ENCODE measurements around the gene FASTKD1. TPM values are rescaled to one million over a fixed set of nuclear protein-coding genes. Genes with fewer than 3 reads are reported as not detected.
"Not testable (repeated sequence)": the region's sequence is repeated elsewhere in the genome, so short reads cannot be mapped to it uniquely, and the experiment has no call there.

The FASTKD1 gene
- polyA plus RNA-seq, 1 of the 3 experiments (the other 2 are of a cell fraction): 8.7 TPM

- no peak for TF ChIP-seq TAF1 (IDR thresholded peaks at IDR 0.05; ENCODE audit: borderline replicate concordance, low read depth, low read length)
- no peak for TF ChIP-seq NRF1 (IDR thresholded peaks at IDR 0.05; ENCODE audit: low read depth, low read length)
- TF ChIP-seq MEF2A (IDR thresholded peaks at IDR 0.05; ENCODE audit: borderline replicate concordance, low read depth): no peak
- TF ChIP-seq CHD2 (IDR thresholded peaks at IDR 0.05; ENCODE audit: low read length, partially characterized antibody): no peak
- TF ChIP-seq RCOR1 (IDR thresholded peaks at IDR 0.05; ENCODE audit: low read length): no peak
- H3K79me2 ChIP-seq (ENCODE audit: insufficient read depth): no peaks in the 10 kb centered on the region
- no peaks in the 10 kb centered on the region for H3K27me3 ChIP-seq (ENCODE audit: insufficient read depth)
- CTCF ChIA-PET: no interaction called here
- POLR2A ChIA-PET: no interaction called here
- H3K4me2 ChIP-seq: no peak overlapping the region
- 90% methylated on average over 2 of the region's 2 CpGs for WGBS (ENCODE audit: low lambda C conversion rate)
- no peak overlapping the region for H2AFZ ChIP-seq (ENCODE audit: low read depth)
- H4K20me1 ChIP-seq (ENCODE audit: insufficient read depth): no peaks in the 10 kb centered on the region
- no peak overlapping the region for H3K27ac ChIP-seq (ENCODE audit: low read depth in 2 of 2, low read length in 1 of 2)
- no peaks in the 10 kb centered on the region for H3F3A ChIP-seq (replicated peaks; ENCODE audit: insufficient read depth)
- H3K9me2 ChIP-seq: no peaks in the 10 kb centered on the region
- no peaks in the 10 kb centered on the region for H3K9me3 ChIP-seq
- no peak overlapping the region for H3K9ac ChIP-seq
- DNase-seq: no peak
- H3K4me3 ChIP-seq (ENCODE audit: low read depth in 2 of 2, low read length in 1 of 2): no peak overlapping the region
- H3K36me3 ChIP-seq (replicated peaks in 1 of 2; ENCODE audit: control insufficient read depth in 1 of 2, insufficient read depth in 2 of 2, low read length in 1 of 2): peaks cover 17 to 36% of the 10 kb centered on the region in 2 experiments
- no peaks in the 10 kb centered on the region for H3K4me1 ChIP-seq (ENCODE audit: control insufficient read depth in 1 of 2, insufficient read depth in 2 of 2, low read depth in 1 of 2, low read length in 1 of 2)
Observed at GRCh38 chr2:169546756-169547155, 26.9 kb downstream of the FASTKD1 start.

- Histone ChIP-seq H2AFZ (ENCODE audit: low read depth) (no peak overlapping the region), H3K36me3 (replicated peaks in 1 of 2; ENCODE audit: control insufficient read depth in 1 of 2, insufficient read depth in 2 of 2, low read length in 1 of 2) (peaks cover 16 to 37% of the 10 kb centered on the region in 2 experiments), H4K20me1 (ENCODE audit: insufficient read depth) (no peaks in the 10 kb centered on the region), H3K4me3 (ENCODE audit: low read depth in 2 of 2, low read length in 1 of 2) (no peak overlapping the region), H3K9ac (no peak overlapping the region), H3K27ac (ENCODE audit: low read depth in 2 of 2, low read length in 1 of 2) (no peak overlapping the region), H3K27me3 (ENCODE audit: insufficient read depth) (no peaks in the 10 kb centered on the region), H3K9me2 (no peaks in the 10 kb centered on the region), H3K4me1 (ENCODE audit: control insufficient read depth in 1 of 2, insufficient read depth in 2 of 2, low read depth in 1 of 2, low read length in 1 of 2) (no peaks in the 10 kb centered on the region; a peak in 1 of 4 replicates), H3K4me2 (no peak overlapping the region), H3K9me3 (no peaks in the 10 kb centered on the region), H3K79me2 (ENCODE audit: insufficient read depth) (no peaks in the 10 kb centered on the region), H3F3A (replicated peaks; ENCODE audit: insufficient read depth) (no peaks in the 10 kb centered on the region)
- TF ChIP-seq TAF1 (IDR thresholded peaks at IDR 0.05; ENCODE audit: borderline replicate concordance, low read depth, low read length) (no peak), SIN3A (IDR thresholded peaks at IDR 0.05; ENCODE audit: borderline replicate concordance, low read depth, low read length) (no peak)
- CTCF ChIA-PET: no interaction called here
- DNase-seq: no peak
- WGBS (ENCODE audit: low lambda C conversion rate): 95% methylated on average over 3 of the region's 3 CpGs
- POLR2A ChIA-PET: no interaction called here
Observed at GRCh38 chr2:169542433-169542832, 31.2 kb downstream of the FASTKD1 start.

- no peaks in the 10 kb centered on the region for H4K20me1 ChIP-seq (ENCODE audit: insufficient read depth)
- H3K27ac ChIP-seq (ENCODE audit: low read depth in 2 of 2, low read length in 1 of 2): no peak overlapping the region
- no peaks in the 10 kb centered on the region for H3K9me3 ChIP-seq
- peaks cover 14 to 46% of the 10 kb centered on the region in 2 experiments for H3K36me3 ChIP-seq (replicated peaks in 1 of 2; ENCODE audit: control insufficient read depth in 1 of 2, insufficient read depth in 2 of 2, low read length in 1 of 2)
- DNase-seq: no peak
- H3K79me2 ChIP-seq (ENCODE audit: insufficient read depth): no peaks in the 10 kb centered on the region
- no peak overlapping the region for H3K4me2 ChIP-seq
- TF ChIP-seq USF1 (IDR thresholded peaks at IDR 0.05; ENCODE audit: borderline replicate concordance, low read depth) (no peak), MAX (IDR thresholded peaks at IDR 0.05; ENCODE audit: low read depth) (no peak), GABPA (IDR thresholded peaks at IDR 0.05; ENCODE audit: low read depth) (no peak), FOXM1 (IDR thresholded peaks at IDR 0.05; ENCODE audit: low read depth) (no peak), NRF1 (IDR thresholded peaks at IDR 0.05; ENCODE audit: low read depth, low read length) (no peak), PBX3 (IDR thresholded peaks at IDR 0.05) (no peak), TCF12 (IDR thresholded peaks at IDR 0.05) (no peak), JUND (IDR thresholded peaks at IDR 0.05) (no peak), YY1 (IDR thresholded peaks at IDR 0.05; ENCODE audit: low read depth) (no peak)
- 88% methylated on average over 2 of the region's 2 CpGs for whole genome bisulfite sequencing (ENCODE audit: low lambda C conversion rate)
- H3K9ac ChIP-seq: no peak overlapping the region
- H3K9me2 ChIP-seq: no peaks in the 10 kb centered on the region
- H3K4me3 ChIP-seq (ENCODE audit: low read depth in 2 of 2, low read length in 1 of 2): no peak overlapping the region
- H3F3A ChIP-seq (replicated peaks; ENCODE audit: insufficient read depth): no peaks in the 10 kb centered on the region
- ChIA-PET CTCF (no interaction called here), POLR2A (no interaction called here)
- H3K27me3 ChIP-seq (ENCODE audit: insufficient read depth): no peaks in the 10 kb centered on the region
- no peak overlapping the region for H2AFZ ChIP-seq (ENCODE audit: low read depth)
- H3K4me1 ChIP-seq (ENCODE audit: control insufficient read depth in 1 of 2, insufficient read depth in 2 of 2, low read depth in 1 of 2, low read length in 1 of 2): no peaks in the 10 kb centered on the region; a peak in 1 of 4 replicates
Observed at GRCh38 chr2:169540146-169540545, 33.5 kb downstream of the FASTKD1 start.

GRCh38 chr2:169539460-169539859 is 34.2 kb downstream of the FASTKD1 start:
- H3K9ac ChIP-seq; POLR2A ChIA-PET; H3F3A ChIP-seq (replicated peaks; ENCODE audit: insufficient read depth); H3K4me1 ChIP-seq (ENCODE audit: control insufficient read depth in 1 of 2, insufficient read depth in 2 of 2, low read depth in 1 of 2, low read length in 1 of 2); H3K9me2 ChIP-seq; H3K79me2 ChIP-seq (ENCODE audit: insufficient read depth); CTCF ChIA-PET; DNase-seq; H3K9me3 ChIP-seq; H3K27me3 ChIP-seq (ENCODE audit: insufficient read depth); H3K4me3 ChIP-seq (ENCODE audit: low read depth in 2 of 2, low read length in 1 of 2); H4K20me1 ChIP-seq (ENCODE audit: insufficient read depth); H2AFZ ChIP-seq (ENCODE audit: low read depth); H3K27ac ChIP-seq (ENCODE audit: low read depth in 2 of 2, low read length in 1 of 2); H3K4me2 ChIP-seq: not testable (repeated sequence)
- 90% methylated on average over 2 of the region's 2 CpGs for WGBS (ENCODE audit: low lambda C conversion rate)
- H3K36me3 ChIP-seq (replicated peaks in 1 of 2; ENCODE audit: control insufficient read depth in 1 of 2, insufficient read depth in 2 of 2, low read length in 1 of 2): peaks cover 12 to 41% of the 10 kb centered on the region in 2 experiments

All from SK-N-SH (cell line).